Testis (tissue), 3 donors: Measurements from ENCODE around the gene TGM3. TPM values are rescaled to one million over a fixed set of nuclear protein-coding genes. Genes with fewer than 3 reads are reported as not detected.

Experiments used
- DNase-seq: peaks from one replicate; pipeline ENCODE4 v3.0.0-alpha.2; 2019
- H3K27ac ChIP-seq, 2 donors: fragments of 200-600 bp; sonication (generic); one replicate each; pipeline ENCODE4 v1.5.1; 2019
- H3K27me3 ChIP-seq: fragments of 200-600 bp; sonication (generic); one replicate; pipeline ENCODE4 v1.5.1; 2019
- H3K36me3 ChIP-seq: fragments of 200-600 bp; sonication (generic); one replicate; pipeline ENCODE4 v1.5.1; 2017; ENCODE audit warnings: low read depth; ENCODE audit errors: missing control alignments
- H3K4me1 ChIP-seq: fragments of 200-600 bp; sonication (generic); one replicate; pipeline ENCODE4 v1.5.1; 2019
- H3K4me3 ChIP-seq, 2 donors: fragments of 200-600 bp; sonication (generic); one replicate each; pipeline ENCODE4 v1.5.1; 2017 to 2019
- H3K9me3 ChIP-seq: fragments of 200-600 bp; sonication (generic); one replicate; pipeline ENCODE4 v1.5.1; 2017
- POLR2A ChIP-seq: fragments of 450-650 bp; IDR thresholded peaks from one replicate; pipeline ENCODE4 v1.6.1; 2017; ENCODE audit warnings: antibody characterized with exemption, mild to moderate bottlenecking, moderate library complexity
- WGBS, 2 donors: methylation state at CpG; one replicate each; pipeline ENCODE4 v1.1.5; 2018; 5-methylcytosine and 5-hydroxymethylcytosine counted together
- intact Hi-C: fragments of 100-400 bp; cut with DNase I; formaldehyde crosslinking; loops from one replicate; pipeline ENCODE4 v1.15.1; 2023; ENCODE audit warnings: low total_unique reads
- polyA plus RNA-seq: library from polyadenylated mRNA; stranded (reverse); fragments of 350-450 nt; fragmentation: Illumina TruSeq; extraction: RNeasy Lipid Tissue Mini Kit (QIAGEN cat#74804); gene quantifications from one replicate; pipeline ENCODE4 v1.2.3, GENCODE V29; 2014; ENCODE audit warnings: low read depth, low replicate concordance; ENCODE audit not compliant: insufficient read depth
- total RNA-seq, 2 donors: library from RNA; depleted of rRNA; stranded (reverse); fragments of >200 nt; gene quantifications; one replicate each; pipeline ENCODE4 v1.2.3, GENCODE V29; 2016
- TF ChIP-seq, protein P1 (sequence below), 3 experiments: fragments of 450-650 bp in 2 of 3; fragments of 200-600 bp in 1 of 3; sonication (generic) in 1 of 3; IDR thresholded peaks; one replicate each; pipeline ENCODE4 v1.5.1; 2016 to 2019; ENCODE audit warnings: antibody characterized with exemption in 3 of 3, mild to moderate bottlenecking in 2 of 3, moderate library complexity in 1 of 3

TGM3 gene
- total and polyA plus RNA-seq, 3 donors from 2014 or later: 2.6 to 4.9 (median 3.1) TPM

DNA sequence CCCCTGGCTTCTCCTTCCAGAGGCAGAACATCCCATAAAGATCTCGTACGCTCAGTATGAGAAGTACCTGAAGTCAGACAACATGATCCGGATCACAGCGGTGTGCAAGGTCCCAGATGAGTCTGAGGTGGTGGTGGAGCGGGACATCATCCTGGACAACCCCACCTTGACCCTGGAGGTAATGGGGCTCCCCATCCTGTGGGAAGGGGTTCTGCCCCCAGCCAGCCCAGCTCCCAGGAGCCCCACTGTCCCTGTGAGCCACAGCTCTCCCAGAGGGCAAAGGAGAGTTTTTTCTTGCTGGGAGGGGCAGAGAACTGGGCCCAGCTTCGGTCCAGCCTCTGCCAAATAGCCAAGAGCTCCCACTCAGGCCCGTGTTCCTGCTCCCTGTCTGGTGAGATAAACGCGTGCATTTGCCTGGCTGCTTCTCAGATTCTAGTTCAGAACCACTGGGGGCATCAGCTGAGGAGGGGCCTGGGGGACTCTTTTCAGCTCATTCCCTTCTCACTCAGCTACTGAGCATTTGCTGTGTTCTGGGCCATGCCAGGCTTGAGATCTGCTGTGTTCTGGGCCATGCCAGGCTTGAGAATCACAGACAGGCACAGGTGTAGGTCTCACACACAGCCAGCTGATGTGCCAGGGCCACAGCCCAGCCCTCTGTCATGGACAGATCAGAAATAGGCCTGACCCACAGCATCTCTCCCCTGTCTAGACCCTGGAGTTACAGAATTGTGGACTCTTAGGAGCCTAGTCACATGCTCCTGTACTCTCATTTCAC lies 39.5 kb downstream of the TGM3 start:
- no peaks in the 10 kb centered on the region for H3K9me3 ChIP-seq
- H3K4me1 ChIP-seq: no peaks in the 10 kb centered on the region
- no peaks in the 10 kb centered on the region for H3K27me3 ChIP-seq
- H3K36me3 ChIP-seq: no peaks in the 10 kb centered on the region
- DNase-seq: no peak
- WGBS, 2 donors: 58 to 71% methylated on average over 5 to 9 of the region's 9 CpGs
- no peak overlapping the region for H3K27ac ChIP-seq
- TF ChIP-seq POLR2A: no peak
- TF ChIP-seq, protein P1, sequence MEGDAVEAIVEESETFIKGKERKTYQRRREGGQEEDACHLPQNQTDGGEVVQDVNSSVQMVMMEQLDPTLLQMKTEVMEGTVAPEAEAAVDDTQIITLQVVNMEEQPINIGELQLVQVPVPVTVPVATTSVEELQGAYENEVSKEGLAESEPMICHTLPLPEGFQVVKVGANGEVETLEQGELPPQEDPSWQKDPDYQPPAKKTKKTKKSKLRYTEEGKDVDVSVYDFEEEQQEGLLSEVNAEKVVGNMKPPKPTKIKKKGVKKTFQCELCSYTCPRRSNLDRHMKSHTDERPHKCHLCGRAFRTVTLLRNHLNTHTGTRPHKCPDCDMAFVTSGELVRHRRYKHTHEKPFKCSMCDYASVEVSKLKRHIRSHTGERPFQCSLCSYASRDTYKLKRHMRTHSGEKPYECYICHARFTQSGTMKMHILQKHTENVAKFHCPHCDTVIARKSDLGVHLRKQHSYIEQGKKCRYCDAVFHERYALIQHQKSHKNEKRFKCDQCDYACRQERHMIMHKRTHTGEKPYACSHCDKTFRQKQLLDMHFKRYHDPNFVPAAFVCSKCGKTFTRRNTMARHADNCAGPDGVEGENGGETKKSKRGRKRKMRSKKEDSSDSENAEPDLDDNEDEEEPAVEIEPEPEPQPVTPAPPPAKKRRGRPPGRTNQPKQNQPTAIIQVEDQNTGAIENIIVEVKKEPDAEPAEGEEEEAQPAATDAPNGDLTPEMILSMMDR (IDR thresholded peaks at IDR 0.05): no peak
- no peak overlapping the region for H3K4me3 ChIP-seq
- intact Hi-C loops: no loop called here

DNA sequence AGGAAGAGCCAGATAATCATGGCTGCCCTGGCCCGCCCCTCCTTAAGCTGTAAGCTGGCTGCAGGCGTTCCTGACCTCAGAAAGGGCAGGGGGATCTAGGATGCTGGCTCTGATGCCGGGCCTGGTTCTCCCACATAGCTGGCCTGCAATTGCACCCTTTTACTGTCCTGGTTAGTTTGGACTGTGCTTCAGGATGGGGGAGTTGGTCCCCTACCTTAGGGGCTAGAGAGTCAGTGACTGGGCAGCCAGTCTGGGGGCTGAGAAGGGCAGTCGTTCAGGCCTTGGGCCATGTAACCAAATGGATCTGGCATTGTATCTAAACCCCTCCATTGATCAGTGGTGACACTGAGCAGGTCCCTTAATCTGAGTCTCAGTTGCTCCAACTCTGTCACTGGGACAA lies 40.7 kb downstream of the TGM3 start:
- Histone ChIP-seq H3K27ac (no peak overlapping the region), H3K4me3 (no peak overlapping the region), H3K36me3 (no peaks in the 10 kb centered on the region), H3K4me1 (no peaks in the 10 kb centered on the region), H3K9me3 (no peaks in the 10 kb centered on the region), H3K27me3 (no peaks in the 10 kb centered on the region)
- DNase-seq: no peak
- TF ChIP-seq, protein P1 (IDR thresholded peaks at IDR 0.05): no peak
- TF ChIP-seq POLR2A: no peak
- 62 to 80% methylated on average over 3 to 4 of the region's 4 CpGs for WGBS, 2 donors
- intact Hi-C loops: no loop called here

GRCh38 chr20:2337142-2337541 lies 41.3 kb downstream of the TGM3 start:
- no peak for DNase-seq

DNA sequence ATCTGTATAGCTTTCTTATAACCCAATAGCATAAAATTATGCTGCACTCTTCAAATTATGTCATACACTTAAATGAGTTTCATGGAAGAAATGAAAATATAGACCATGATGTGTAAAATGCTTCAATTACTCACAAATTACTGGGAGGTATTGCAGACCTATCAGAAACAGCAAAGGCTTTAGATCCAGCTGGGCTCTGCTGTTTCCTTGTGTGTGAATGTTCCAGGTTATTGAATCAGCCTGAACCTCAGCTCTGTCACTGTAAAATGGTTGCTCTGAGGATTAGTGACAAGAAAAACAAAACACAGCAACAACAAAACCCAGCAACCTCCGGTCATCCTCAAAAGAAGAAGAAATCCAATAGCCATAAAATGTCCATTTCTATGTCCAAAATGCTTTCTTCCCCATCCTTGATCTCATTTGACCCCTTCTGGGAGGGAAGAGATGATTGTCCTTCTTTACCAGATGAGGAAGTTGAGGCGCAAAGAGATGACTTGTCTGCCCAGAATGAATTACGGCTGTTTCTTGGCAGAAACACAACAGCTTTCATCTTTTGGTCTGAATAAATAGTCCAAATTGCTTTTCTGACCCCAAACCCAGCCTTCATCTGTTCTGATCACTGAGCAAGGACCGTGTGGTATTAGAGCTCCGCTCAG lies 42.7 kb downstream of the TGM3 start:
- no peak for DNase-seq
- WGBS, 2 donors: 53 to 71% methylated on average over 5 of the region's 5 CpGs

More at GRCh38 chr20:2337142-2337541, 41.3 kb downstream of the TGM3 start:
- intact Hi-C loops: no loop called here
- no peaks in the 10 kb centered on the region for H3K9me3 ChIP-seq
- 51 to 66% methylated on average over 5 of the region's 5 CpGs for WGBS, 2 donors
- no peaks in the 10 kb centered on the region for H3K4me1 ChIP-seq
- no peaks in the 10 kb centered on the region for H3K36me3 ChIP-seq
- no peak overlapping the region for H3K4me3 ChIP-seq
- H3K27me3 ChIP-seq: no peaks in the 10 kb centered on the region
- TF ChIP-seq POLR2A: no peak
- TF ChIP-seq, protein P1 (IDR thresholded peaks at IDR 0.05): no peak
- H3K27ac ChIP-seq: no peak overlapping the region

More for the DNA sequence above, 42.7 kb downstream of the TGM3 start:
- no peak overlapping the region for H3K4me3 ChIP-seq
- no peaks in the 10 kb centered on the region for H3K36me3 ChIP-seq
- H3K9me3 ChIP-seq: no peaks in the 10 kb centered on the region
- H3K4me1 ChIP-seq: no peaks in the 10 kb centered on the region
- intact Hi-C loops: no loop called here
- no peak overlapping the region for H3K27ac ChIP-seq
- TF ChIP-seq, protein P1 (IDR thresholded peaks at IDR 0.05): no peak
- no peak for TF ChIP-seq POLR2A
- no peaks in the 10 kb centered on the region for H3K27me3 ChIP-seq
